GM12865 (cell line): ENCODE results near the gene CAPS.

Experiments used
- DNase-seq: peaks from one replicate; pipeline ENCODE4 v3.0.0; 2010; ENCODE audit warnings: low read depth
- H3K4me3 ChIP-seq: 2 replicates; pipeline ENCODE4 v1.5.1; 2011; ENCODE audit warnings: mild to moderate bottlenecking, low read depth, low read length, control low read depth
- CTCF ChIP-seq: IDR thresholded peaks from 2 replicates; pipeline ENCODE4 v1.5.1; 2011; ENCODE audit warnings: low read length, control low read depth, low read depth, inconsistent platforms; ENCODE audit not compliant: insufficient read depth; ENCODE audit errors: missing control alignments

Gene CAPS

DNA sequence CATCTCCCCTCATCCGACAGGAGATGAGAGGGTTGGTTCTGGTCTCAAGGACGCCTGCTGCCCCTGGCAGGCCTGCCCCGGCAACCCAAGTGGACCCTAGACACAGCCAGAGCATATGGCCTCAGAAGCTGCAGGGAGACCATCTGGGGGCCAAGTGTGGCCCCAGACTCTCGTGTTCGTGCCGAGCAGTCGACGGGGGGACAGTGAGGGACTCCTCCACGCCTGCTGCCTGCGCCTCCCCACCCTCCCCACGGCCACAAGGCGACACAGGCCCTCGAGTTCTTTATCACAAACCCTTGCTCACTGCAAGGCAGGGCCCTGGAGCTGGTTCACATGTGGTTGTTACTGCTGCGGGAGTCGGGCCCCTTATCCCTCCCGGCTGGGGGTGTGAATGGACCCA lies 9.3 kb downstream of the CAPS start:
- H3K4me3 ChIP-seq = no peak overlapping the region
- DNase-seq = no peak
- no peak for TF ChIP-seq CTCF

DNA sequence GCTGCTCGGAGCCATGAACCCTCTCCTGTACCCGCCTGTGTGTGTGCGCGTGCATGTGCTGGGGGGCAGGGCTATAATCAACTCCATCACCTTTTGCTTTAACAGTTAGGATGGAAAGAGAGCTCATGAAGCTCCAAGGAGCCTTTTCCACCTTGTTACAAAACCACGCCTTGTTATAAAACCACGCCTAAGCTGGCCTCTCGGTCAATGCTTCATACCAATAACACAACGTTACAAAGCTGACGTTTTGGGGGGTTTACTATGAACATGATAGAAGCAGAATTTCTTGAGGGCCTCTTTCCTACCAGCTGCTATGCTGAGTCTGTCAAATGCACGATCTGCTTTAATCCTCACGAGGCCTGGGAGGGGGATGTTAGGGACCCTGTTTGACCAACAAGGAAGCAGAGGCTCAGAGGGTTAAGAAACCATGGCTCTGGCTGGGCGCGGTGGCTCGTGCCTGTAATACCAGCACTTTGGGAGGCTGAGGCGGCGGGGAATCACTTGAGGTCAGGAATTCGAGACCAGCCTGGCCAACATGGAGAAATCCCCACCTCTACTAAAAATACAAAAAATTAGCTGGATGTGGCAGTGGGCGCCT lies 11.9 kb downstream of the CAPS start:
- no peak for TF ChIP-seq CTCF
- no peak for DNase-seq
- no peak overlapping the region for H3K4me3 ChIP-seq

GRCh38 chr19:5926641-5927440 lies 12.8 kb downstream of the CAPS start:
- TF ChIP-seq CTCF = no peak
- no peak overlapping the region for H3K4me3 ChIP-seq
- DNase-seq = no peak

DNA sequence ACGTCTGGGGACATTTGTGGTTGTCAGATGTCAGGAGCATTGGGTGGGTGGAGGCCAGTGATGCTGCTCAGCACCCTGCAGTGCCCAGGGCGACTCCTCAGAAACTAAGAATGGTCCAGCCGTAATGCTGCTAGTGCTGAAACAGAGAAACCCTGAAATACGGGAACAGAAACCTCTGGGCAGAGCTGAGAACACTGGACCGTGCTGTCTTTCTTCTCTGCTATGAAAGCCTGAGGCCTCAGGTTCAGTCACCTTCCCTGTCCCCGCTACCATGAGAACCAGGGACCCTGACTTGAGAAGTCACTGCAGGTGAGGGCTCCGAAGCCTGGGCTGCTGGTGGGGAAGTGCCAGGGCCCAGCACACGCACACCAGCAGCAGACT lies 13.4 kb downstream of the CAPS start:
- no peak for TF ChIP-seq CTCF
- H3K4me3 ChIP-seq = no peak overlapping the region
- DNase-seq = peak; percentile 65

DNA sequence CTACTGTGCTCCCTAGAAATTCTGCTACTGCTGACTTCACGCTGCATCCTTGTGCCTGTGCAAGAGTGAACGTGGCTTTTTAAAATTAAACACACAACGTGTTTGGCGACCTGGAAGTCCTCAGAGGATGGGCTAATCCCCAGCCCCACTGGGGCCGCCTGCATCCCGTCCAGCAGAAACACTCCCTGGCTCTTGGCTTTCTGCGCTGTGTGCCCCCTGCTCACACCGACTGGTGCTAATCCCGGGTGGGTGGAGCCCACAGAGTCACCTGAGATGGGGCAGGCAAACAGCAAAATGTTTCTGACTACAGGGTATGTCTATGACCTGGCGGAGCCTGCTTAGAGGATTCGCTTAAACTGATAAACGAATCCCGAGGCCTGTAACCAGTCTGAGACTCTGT lies 15.1 kb downstream of the CAPS start:
- H3K4me3 ChIP-seq = no peak overlapping the region
- TF ChIP-seq CTCF = no peak
- no peak for DNase-seq

- no peak overlapping the region for H3K4me3 ChIP-seq
- TF ChIP-seq CTCF = no peak
- DNase-seq = no peak
Measured at GRCh38 chr19:5929625-5930024, 15.6 kb downstream of the CAPS start.

DNA sequence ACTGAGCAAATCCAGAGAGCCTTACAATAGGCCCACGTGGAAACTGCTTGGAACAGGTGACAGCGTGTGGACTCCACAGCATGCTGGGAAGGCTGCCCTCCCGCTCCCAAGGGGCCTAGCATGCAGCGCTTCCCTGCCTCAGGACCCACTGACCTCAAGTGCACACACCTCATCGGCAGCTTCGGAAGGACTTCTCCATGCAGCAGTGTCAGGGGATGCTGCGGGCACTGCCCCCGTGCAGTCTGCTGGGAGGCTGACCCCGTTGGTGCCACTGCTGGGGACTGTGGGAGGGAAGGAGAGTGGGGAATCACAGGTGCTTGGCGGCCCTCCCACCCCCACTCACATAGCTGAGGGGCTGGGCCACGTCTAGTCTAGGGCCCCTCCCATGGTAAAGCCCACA lies 17.2 kb downstream of the CAPS start:
- TF ChIP-seq CTCF = no peak
- DNase-seq = no peak
- no peak overlapping the region for H3K4me3 ChIP-seq
